ENCODE measurements around the gene KITLG.
"Not testable (repeated sequence)": the region's sequence is repeated elsewhere in the genome, so short reads cannot be mapped to it uniquely, and the experiment has no call there.

DNA sequence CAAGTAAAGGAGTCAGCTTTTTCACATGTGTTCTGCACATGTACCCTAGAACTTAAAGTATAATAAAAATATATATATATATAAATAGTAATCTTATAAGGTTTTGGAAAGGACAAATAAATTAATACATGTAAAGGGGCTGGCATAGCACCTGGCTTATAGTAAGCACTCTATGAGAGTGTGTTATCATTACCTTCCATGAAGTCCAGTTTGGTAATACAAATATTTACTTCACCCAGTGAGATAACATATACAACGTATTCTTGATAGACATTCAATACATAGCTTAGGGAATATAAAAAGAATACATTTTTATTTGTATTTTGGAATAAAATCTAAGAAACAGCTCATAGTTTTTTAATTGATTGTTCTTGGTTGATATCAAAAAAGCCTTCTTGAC is 47.8 kb upstream of the KITLG start:
- TF ChIP-seq, protein P1, sequence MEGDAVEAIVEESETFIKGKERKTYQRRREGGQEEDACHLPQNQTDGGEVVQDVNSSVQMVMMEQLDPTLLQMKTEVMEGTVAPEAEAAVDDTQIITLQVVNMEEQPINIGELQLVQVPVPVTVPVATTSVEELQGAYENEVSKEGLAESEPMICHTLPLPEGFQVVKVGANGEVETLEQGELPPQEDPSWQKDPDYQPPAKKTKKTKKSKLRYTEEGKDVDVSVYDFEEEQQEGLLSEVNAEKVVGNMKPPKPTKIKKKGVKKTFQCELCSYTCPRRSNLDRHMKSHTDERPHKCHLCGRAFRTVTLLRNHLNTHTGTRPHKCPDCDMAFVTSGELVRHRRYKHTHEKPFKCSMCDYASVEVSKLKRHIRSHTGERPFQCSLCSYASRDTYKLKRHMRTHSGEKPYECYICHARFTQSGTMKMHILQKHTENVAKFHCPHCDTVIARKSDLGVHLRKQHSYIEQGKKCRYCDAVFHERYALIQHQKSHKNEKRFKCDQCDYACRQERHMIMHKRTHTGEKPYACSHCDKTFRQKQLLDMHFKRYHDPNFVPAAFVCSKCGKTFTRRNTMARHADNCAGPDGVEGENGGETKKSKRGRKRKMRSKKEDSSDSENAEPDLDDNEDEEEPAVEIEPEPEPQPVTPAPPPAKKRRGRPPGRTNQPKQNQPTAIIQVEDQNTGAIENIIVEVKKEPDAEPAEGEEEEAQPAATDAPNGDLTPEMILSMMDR (IDR thresholded peaks at IDR 0.05; ENCODE audit: control extremely low read depth in 1 of 3, insufficient read depth in 1 of 3, low read depth in 1 of 3, low read length in 3 of 3) = not testable (repeated sequence)
- TF ChIP-seq CEBPB (IDR thresholded peaks at IDR 0.05; ENCODE audit: low read depth, low read length); POLR2A (IDR thresholded peaks at IDR 0.05; ENCODE audit: control extremely low read depth in 1 of 2, low read depth in 2 of 2, low read length in 2 of 2); RAD21 (IDR thresholded peaks at IDR 0.05 in 1 of 2, conservative IDR thresholded peaks at IDR 0.05 in 1 of 2; ENCODE audit: low read depth in 2 of 2, low read length in 2 of 2); SRF (IDR thresholded peaks at IDR 0.05; ENCODE audit: low read depth, low read length); EGR1 (IDR thresholded peaks at IDR 0.05; ENCODE audit: borderline replicate concordance, low read depth, low read length); PHF8 (conservative IDR thresholded peaks at IDR 0.05; ENCODE audit: low read depth, low read length); RFX5 (IDR thresholded peaks at IDR 0.05; ENCODE audit: borderline replicate concordance, low read depth, low read length); POLR2AphosphoS5 (IDR thresholded peaks at IDR 0.05; ENCODE audit: low read depth, low read length); YY1 (IDR thresholded peaks at IDR 0.05; ENCODE audit: low read depth, low read length): not testable (repeated sequence)
- TF ChIP-seq, protein P2, sequence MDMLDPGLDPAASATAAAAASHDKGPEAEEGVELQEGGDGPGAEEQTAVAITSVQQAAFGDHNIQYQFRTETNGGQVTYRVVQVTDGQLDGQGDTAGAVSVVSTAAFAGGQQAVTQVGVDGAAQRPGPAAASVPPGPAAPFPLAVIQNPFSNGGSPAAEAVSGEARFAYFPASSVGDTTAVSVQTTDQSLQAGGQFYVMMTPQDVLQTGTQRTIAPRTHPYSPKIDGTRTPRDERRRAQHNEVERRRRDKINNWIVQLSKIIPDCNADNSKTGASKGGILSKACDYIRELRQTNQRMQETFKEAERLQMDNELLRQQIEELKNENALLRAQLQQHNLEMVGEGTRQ (IDR thresholded peaks at IDR 0.05; ENCODE audit: low read length) = not testable (repeated sequence)
- TF ChIP-seq, protein P3, sequence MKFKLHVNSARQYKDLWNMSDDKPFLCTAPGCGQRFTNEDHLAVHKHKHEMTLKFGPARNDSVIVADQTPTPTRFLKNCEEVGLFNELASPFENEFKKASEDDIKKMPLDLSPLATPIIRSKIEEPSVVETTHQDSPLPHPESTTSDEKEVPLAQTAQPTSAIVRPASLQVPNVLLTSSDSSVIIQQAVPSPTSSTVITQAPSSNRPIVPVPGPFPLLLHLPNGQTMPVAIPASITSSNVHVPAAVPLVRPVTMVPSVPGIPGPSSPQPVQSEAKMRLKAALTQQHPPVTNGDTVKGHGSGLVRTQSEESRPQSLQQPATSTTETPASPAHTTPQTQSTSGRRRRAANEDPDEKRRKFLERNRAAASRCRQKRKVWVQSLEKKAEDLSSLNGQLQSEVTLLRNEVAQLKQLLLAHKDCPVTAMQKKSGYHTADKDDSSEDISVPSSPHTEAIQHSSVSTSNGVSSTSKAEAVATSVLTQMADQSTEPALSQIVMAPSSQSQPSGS (IDR thresholded peaks at IDR 0.05; ENCODE audit: low read length) = not testable (repeated sequence)
- TF ChIP-seq, protein P4, sequence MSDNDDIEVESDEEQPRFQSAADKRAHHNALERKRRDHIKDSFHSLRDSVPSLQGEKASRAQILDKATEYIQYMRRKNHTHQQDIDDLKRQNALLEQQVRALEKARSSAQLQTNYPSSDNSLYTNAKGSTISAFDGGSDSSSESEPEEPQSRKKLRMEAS (IDR thresholded peaks at IDR 0.05) = not testable (repeated sequence)
